ENCODE results near the gene SERPINC1. TPM values are rescaled to one million over a fixed set of nuclear protein-coding genes. Genes with fewer than 3 reads are reported as not detected.
A peak's percentile ranks its signal among the peaks of the same experiment; 100 is the strongest.

SERPINC1 gene
- total and polyA plus RNA-seq, 9 of the 15 experiments (the other 6 are each of a cell fraction or from before 2014, with no cell fraction given), result 0.07 to 1.2 (median 0.50) TPM

GRCh38 chr1:173870252-173871075, 46.7 kb downstream of the SERPINC1 start (continued):
- TF ChIP-seq ZBTB33 (CRISPR knock-in tag; IDR thresholded peaks at IDR 0.05) (no peak), POLR2G (IDR thresholded peaks at IDR 0.05; ENCODE audit: low read depth, low read length) (no peak), PHTF2 (CRISPR knock-in tag; IDR thresholded peaks at IDR 0.05) (no peak), ZNF518B (CRISPR knock-in tag; IDR thresholded peaks at IDR 0.05) (no peak), TAF7 (tag; IDR thresholded peaks at IDR 0.05) (no peak), DPF2 (IDR thresholded peaks at IDR 0.05) (peak; percentile 49; the same call in 1 of the 2 replicates), HMG20B (CRISPR knock-in tag; IDR thresholded peaks at IDR 0.05) (no peak), ZNF717 (CRISPR knock-in tag; IDR thresholded peaks at IDR 0.05) (no peak), CAMTA2 (CRISPR knock-in tag; conservative IDR thresholded peaks at IDR 0.05) (no peak), XRCC4 (IDR thresholded peaks at IDR 0.05; ENCODE audit: extremely low read depth, insufficient read depth, insufficient read length) (no peak), CLOCK (CRISPR knock-in tag; IDR thresholded peaks at IDR 0.05; ENCODE audit: borderline replicate concordance) (no peak), U2AF1 (optimal IDR thresholded peaks at IDR 0.05; ENCODE audit: low read depth, low read length) (no peak), SPI1 (IDR thresholded peaks at IDR 0.05; ENCODE audit: borderline replicate concordance, low read depth, low read length) (no peak; the same call in 1 of the 2 replicates), VEZF1 (CRISPR knock-in tag; IDR thresholded peaks at IDR 0.05) (no peak), PHB2 (IDR thresholded peaks at IDR 0.05; ENCODE audit: low read depth) (no peak), ZFPM2 (CRISPR knock-in tag; IDR thresholded peaks at IDR 0.05) (no peak), HINFP (tag; conservative IDR thresholded peaks at IDR 0.05; ENCODE audit: low read depth) (no peak)

Measured in K562 (cell line).